HG03097 (cell line): ENCODE measurements around the gene ZCRB1.
"Not testable (repeated sequence)": the region's sequence is repeated elsewhere in the genome, so short reads cannot be mapped to it uniquely, and the experiment has no call there.

Experiments used
- ATAC-seq: cut with Tn5 transposase; IDR thresholded peaks from one replicate; pipeline ENCODE4 v1.9.1; 2021; ENCODE audit not compliant: unreplicated experiment, low FRiP score

Gene ZCRB1

GRCh38 chr12:42330097-42330496, 4.2 kb upstream of the ZCRB1 start:
- ATAC-seq = not testable (repeated sequence)

- ATAC-seq = no peak
Observed at GRCh38 chr12:42327227-42327590, 1.3 kb upstream of the ZCRB1 start.

GRCh38 chr12:42326541-42327226, 790 bp upstream of the ZCRB1 start:
- peak; percentile 28 for ATAC-seq

- ATAC-seq = no peak
Observed at GRCh38 chr12:42325326-42325652, 605 bp downstream of the ZCRB1 start.

- ATAC-seq = no peak
Observed at GRCh38 chr12:42323856-42324255, 2.0 kb downstream of the ZCRB1 start.

GRCh38 chr12:42322567-42322966, 3.3 kb downstream of the ZCRB1 start:
- no peak for ATAC-seq

GRCh38 chr12:42320796-42321195, 5.1 kb downstream of the ZCRB1 start:
- ATAC-seq = no peak

GRCh38 chr12:42315108-42315507, 10.8 kb downstream of the ZCRB1 start:
- ATAC-seq = no peak

GRCh38 chr12:42309996-42310395, 15.9 kb downstream of the ZCRB1 start:
- ATAC-seq = no peak

GRCh38 chr12:42308390-42308789, 17.5 kb downstream of the ZCRB1 start:
- no peak for ATAC-seq

GRCh38 chr12:42306297-42306696, 19.6 kb downstream of the ZCRB1 start:
- no peak for ATAC-seq

- peak; percentile 83 for ATAC-seq
Observed at GRCh38 chr12:42299392-42300308, 26.2 kb downstream of the ZCRB1 start.

GRCh38 chr12:42298887-42299286, 27.0 kb downstream of the ZCRB1 start:
- no peak for ATAC-seq

- no peak for ATAC-seq
Observed at GRCh38 chr12:42296503-42297109, 29.3 kb downstream of the ZCRB1 start.

GRCh38 chr12:42291680-42292079, 34.2 kb downstream of the ZCRB1 start:
- ATAC-seq = no peak

GRCh38 chr12:42288544-42288943, 37.4 kb downstream of the ZCRB1 start:
- ATAC-seq = no peak

GRCh38 chr12:42286741-42287140, 39.2 kb downstream of the ZCRB1 start:
- no peak for ATAC-seq

GRCh38 chr12:42285431-42285830, 40.5 kb downstream of the ZCRB1 start:
- no peak for ATAC-seq

GRCh38 chr12:42284876-42285275, 41.0 kb downstream of the ZCRB1 start:
- no peak for ATAC-seq

GRCh38 chr12:42284157-42284556, 41.7 kb downstream of the ZCRB1 start:
- no peak for ATAC-seq

GRCh38 chr12:42283739-42284138, 42.2 kb downstream of the ZCRB1 start:
- ATAC-seq = no peak

- no peak for ATAC-seq
Observed at GRCh38 chr12:42282294-42282693, 43.6 kb downstream of the ZCRB1 start.
